A549 (cell line): ENCODE results near the gene TIE1. TPM values are rescaled to one million over a fixed set of nuclear protein-coding genes. Genes with fewer than 3 reads are reported as not detected.

Experiments used
- ATAC-seq, 2 experiments: fragments of 200-7000 bp in 1 of 2; fragments of >200 bp in 1 of 2; cut with Nextera tagmentation in 1 of 2; cut with Tn5 transposase in 1 of 2; 3 replicates each; pipeline versions ENCODE4 v1.8.0 to v1.9.1; 2018 to 2020; ENCODE audit warnings: mild to moderate bottlenecking in 1 of 2, moderate library complexity in 1 of 2
- CTCF ChIA-PET: fragments of 300-600 bp; sonication (Branson Sonifier 250); formaldehyde crosslinking; extraction: SDS; loops from one replicate; lab custom pipeline; 2021; ENCODE audit warnings: antibody characterized with exemption, inconsistent platforms; lab: Yijun Ruan, JAX
- POLR2A ChIA-PET: fragments of 350-600 bp; formaldehyde crosslinking; extraction: SDS; loops from one replicate; lab custom pipeline; 2021; ENCODE audit warnings: antibody characterized with exemption, inconsistent platforms; lab: Yijun Ruan, JAX
- DNase-seq, 2 experiments: peaks; one replicate each; pipeline versions ENCODE4 v3.0.0 to v3.0.0-alpha.2; 2011 to 2016; ENCODE audit warnings: low read depth in 1 of 2, low spot score in 1 of 2
- FAIRE-seq: peaks from 2 replicates; lab custom pipeline; 2011; peaks lifted over from hg19 to GRCh38; lab: Jason Lieb, UNC
- H3K27ac ChIP-seq, 2 experiments: fragments of >200 bp; sonication (Bioruptor Twin); formaldehyde crosslinking; 3 replicates each; pipeline ENCODE4 v1.5.1; 2016 to 2017
- H3K4me1 ChIP-seq: fragments of >200 bp; sonication (Bioruptor Twin); formaldehyde crosslinking; 3 replicates; pipeline ENCODE4 v1.6.1; 2016
- H3K4me2 ChIP-seq: fragments of >200 bp; sonication (Bioruptor Twin); formaldehyde crosslinking; 3 replicates; pipeline ENCODE4 v1.6.1; 2016
- H3K4me3 ChIP-seq: fragments of >200 bp; sonication (Bioruptor Twin); formaldehyde crosslinking; 3 replicates; pipeline ENCODE4 v1.5.1; 2016
- H3K9me3 ChIP-seq: fragments of >200 bp; sonication (Bioruptor Twin); formaldehyde crosslinking; 3 replicates; pipeline ENCODE4 v1.6.1; 2016
- CTCF ChIP-seq: fragments of >200 bp; sonication (Bioruptor Twin); formaldehyde crosslinking; IDR thresholded peaks from 3 replicates; pipeline ENCODE4 v1.5.1; 2016
- FOSL2 ChIP-seq, 2 experiments: fragments of 450-650 bp in 1 of 2; fragments of >200 bp in 1 of 2; sonication (Bioruptor Twin) in 1 of 2; formaldehyde crosslinking; IDR thresholded peaks; 2 replicates each; pipeline versions ENCODE4 v1.5.0 to v1.6.1; 2016 to 2020; ENCODE audit warnings: mild to moderate bottlenecking in 1 of 2, moderate library complexity in 1 of 2
- GATA3 ChIP-seq: IDR thresholded peaks from 2 replicates; pipeline ENCODE4 v1.6.1; 2012; ENCODE audit warnings: borderline replicate concordance
- JUN ChIP-seq, 2 experiments: fragments of >200 bp; sonication (Bioruptor Twin); formaldehyde crosslinking; IDR thresholded peaks; 2 replicates in 1 of 2; 3 replicates in 1 of 2; pipeline ENCODE4 v1.6.1; 2016 to 2017
- JUNB ChIP-seq: fragments of >200 bp; sonication (Bioruptor Twin); formaldehyde crosslinking; IDR thresholded peaks from 2 replicates; pipeline ENCODE4 v1.6.1; 2016
- KDM5A ChIP-seq: fragments of 200-600 bp; sonication (generic); IDR thresholded peaks from 2 replicates; pipeline ENCODE4 v1.6.1; 2016; ENCODE audit warnings: antibody characterized with exemption, mild to moderate bottlenecking
- MAFK ChIP-seq: fragments of 450-650 bp; IDR thresholded peaks from 2 replicates; pipeline ENCODE4 v1.6.1; 2014; ENCODE audit not compliant: partially characterized antibody
- PBX3 ChIP-seq: IDR thresholded peaks from 2 replicates; pipeline ENCODE4 v1.6.1; 2012
- PHF8 ChIP-seq: fragments of 200-600 bp; sonication (generic); IDR thresholded peaks from 2 replicates; pipeline ENCODE4 v1.6.1; 2016; ENCODE audit warnings: low read depth, mild to moderate bottlenecking, antibody characterized with exemption, moderate library complexity, borderline replicate concordance
- POLR2A ChIP-seq: IDR thresholded peaks from 2 replicates; pipeline ENCODE4 v1.6.1; 2012; ENCODE audit warnings: mild to moderate bottlenecking, low read length
- POLR2AphosphoS2 ChIP-seq: conservative IDR thresholded peaks from 2 replicates; pipeline ENCODE4 v1.6.1; 2012; ENCODE audit warnings: low read length, improper control_type of control experiment, inconsistent platforms
- REST ChIP-seq: fragments of 200-600 bp; sonication (generic); IDR thresholded peaks from 2 replicates; pipeline ENCODE4 v1.6.1; 2016; ENCODE audit warnings: antibody characterized with exemption, mild to moderate bottlenecking, moderate library complexity
- TFCP2L1 ChIP-seq: fragments of 250-450 bp; sonication (Bioruptor Pico); IDR thresholded peaks from 2 replicates; pipeline ENCODE4 v1.5.0; 2021; ENCODE audit warnings: mild to moderate bottlenecking
- WGBS: methylation state at CpG from one replicate; pipeline ENCODE4 v1.1.6; 2017; ENCODE audit errors: missing lambda C conversion rate; 5-methylcytosine and 5-hydroxymethylcytosine counted together
- polyA plus RNA-seq, 4 experiments: library from polyadenylated mRNA; depleted of rRNA in 3 of 4; stranded (reverse); fragments of >200 nt; fragmentation: RNase III in 1 of 4; extraction: RNeasy Plus Mini Kit Qiagen cat#74134 plus additional on column Dnase treatment in 1 of 4; gene quantifications; 2 replicates in 3 of 4; 3 replicates in 1 of 4; pipeline ENCODE4 v1.2.3, GENCODE V29; 2011 to 2017

Gene TIE1
- polyA plus RNA-seq, 2 of the 4 experiments (the other 2 are of a cell fraction), result not detected

GRCh38 chr1:43360616-43361015, 59.8 kb downstream of the TIE1 start:
- no peak for TF ChIP-seq KDM5A
- TF ChIP-seq POLR2AphosphoS2, result no peak
- no peak for TF ChIP-seq FOSL2 (IDR thresholded peaks at IDR 0.05)
- TF ChIP-seq FOSL2 (CRISPR knock-in tag; IDR thresholded peaks at IDR 0.05), result no peak
- TF ChIP-seq POLR2A, result no peak
- TF ChIP-seq CTCF, result no peak
- TF ChIP-seq TFCP2L1, result no peak
- no peak for TF ChIP-seq PHF8
- 82% methylated on average over 4 of the region's 4 CpGs for WGBS
- ChIA-PET CTCF (no interaction called here), POLR2A (no interaction called here)
- DNase-seq, result no peak
- Histone ChIP-seq H3K4me2 (peak overlapping the region; percentile 79), H3K9me3 (no peaks in the 10 kb centered on the region), H3K27ac (peak overlapping the region in 1 of 2 experiments; percentile 97; a peak in 2 of 6 replicates), H3K4me3 (peak overlapping the region; percentile 62), H3K4me1 (peaks cover 43% of the 10 kb centered on the region)
- no peak for FAIRE-seq
- no peak for ATAC-seq

GRCh38 chr1:43363283-43363934, 62.6 kb downstream of the TIE1 start:
- no peak for ATAC-seq
- Histone ChIP-seq H3K4me3 (no peak overlapping the region), H3K27ac (peak overlapping the region in 1 of 2 experiments; percentile 31; a peak in 1 of 6 replicates), H3K9me3 (no peaks in the 10 kb centered on the region), H3K4me1 (peaks cover 47% of the 10 kb centered on the region), H3K4me2 (no peak overlapping the region)
- FAIRE-seq, result no peak
- TF ChIP-seq POLR2AphosphoS2 (0 out of 2 replicates have a peak, but pooled peaks have one; percentile 11), PBX3 (peak; percentile 74), MAFK (no peak), JUN (IDR thresholded peaks at IDR 0.05) (peak in 1 of 2 experiments; percentile 54; a peak in 2 of 5 replicates), FOSL2 (IDR thresholded peaks at IDR 0.05) (no peak), FOSL2 (CRISPR knock-in tag; IDR thresholded peaks at IDR 0.05) (no peak)
- ChIA-PET POLR2A (no interaction called here), CTCF (interaction anchor here (0.6 to 0.7 kb wide), 2 partner anchors 12 to 142 kb away, joined by 3 to 4 read pairs; no protein-coding TSS in a partner anchor)
- WGBS, result 66% methylated on average over 5 of the region's 9 CpGs
- no peak for DNase-seq

GRCh38 chr1:43363935-43364525, 63.2 kb downstream of the TIE1 start:
- 81% methylated on average over 5 of the region's 5 CpGs for WGBS
- DNase-seq, result no peak
- ChIA-PET POLR2A (no interaction called here), CTCF (interaction anchor here (0.7 kb wide), 1 partner anchor 12 kb away, joined by 3 read pairs; no protein-coding TSS in a partner anchor)
- H3K4me2 ChIP-seq, result no peak overlapping the region
- H3K4me1 ChIP-seq, result peaks cover 47% of the 10 kb centered on the region
- FAIRE-seq, result no peak
- no peaks in the 10 kb centered on the region for H3K9me3 ChIP-seq
- no peak for TF ChIP-seq JUNB
- TF ChIP-seq GATA3, result no peak
- no peak overlapping the region; a peak in 1 of 6 replicates for H3K27ac ChIP-seq
- H3K4me3 ChIP-seq, result no peak overlapping the region
- no peak for ATAC-seq

GRCh38 chr1:43365678-43366077, 64.9 kb downstream of the TIE1 start:
- POLR2A ChIA-PET, result no interaction called here
- Histone ChIP-seq H3K4me1 (peaks cover 50% of the 10 kb centered on the region), H3K27ac (peak overlapping the region; percentile 94 to 99), H3K4me3 (no peak overlapping the region; the same call in 1 of the 3 replicates), H3K4me2 (peak overlapping the region; percentile 99)
- ATAC-seq (no peak), DNase-seq (no peak), FAIRE-seq (no peak)
- CTCF ChIA-PET, result no interaction called here
- WGBS, result 93% methylated on average over 2 of the region's 2 CpGs
- TF ChIP-seq REST, result no peak
- TF ChIP-seq, all 56 proteins: peak for 0
- H3K9me3 ChIP-seq, result no peaks in the 10 kb centered on the region
